Measurements from ENCODE around the gene LRRC18. TPM values are rescaled to one million over a fixed set of nuclear protein-coding genes. Genes with fewer than 3 reads are reported as not detected.

LRRC18 gene
- total and polyA plus RNA-seq, 2 of the 13 experiments (the other 11 are each of a cell fraction or from before 2014, with no cell fraction given), result not detected

DNA sequence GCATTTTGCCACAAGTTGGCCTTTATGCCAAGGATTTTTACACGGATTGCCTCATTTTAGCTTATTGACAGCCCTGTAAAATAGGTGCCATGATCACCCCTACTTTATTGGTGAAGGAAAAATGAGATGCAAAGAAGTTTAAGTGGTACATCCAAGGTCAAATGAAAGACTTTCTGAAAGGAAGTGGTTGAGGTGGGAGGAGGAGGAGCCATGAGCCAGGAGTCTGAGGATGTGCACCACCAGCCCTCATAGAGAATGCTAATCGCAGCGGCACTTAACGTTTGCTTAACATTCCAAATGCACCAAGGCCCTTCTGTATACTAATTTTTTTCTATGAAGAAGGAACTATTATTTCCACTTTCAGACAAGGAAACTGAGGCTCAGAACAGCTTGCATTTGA, 31.0 kb upstream of the LRRC18 start:
- intact Hi-C loops (cut with micrococcal nuclease; ENCODE audit: unreplicated experiment), result no loop called here

More for the DNA sequence above, 31.0 kb upstream of the LRRC18 start:
- ATAC-seq (no peak), FAIRE-seq (no peak), DNase-seq (ENCODE audit: low spot score) (no peak)
- H3K9me3 ChIP-seq (ENCODE audit: low read length), result no peaks in the 10 kb centered on the region
- H4K20me1 ChIP-seq (ENCODE audit: insufficient read depth, low read length), result 0 out of 2 replicates have a peak, but pooled peaks cover 2% of the 10 kb centered on the region
- no peak overlapping the region for H2AFZ ChIP-seq (ENCODE audit: low read length)
- ChIA-PET CTCF (ENCODE audit: low intra/inter-chr PET ratio, low total read pairs) (no interaction called here), POLR2A (no interaction called here)
- no peaks in the 10 kb centered on the region for H3K4me1 ChIP-seq (ENCODE audit: insufficient read depth, low read length)
- no peaks in the 10 kb centered on the region for H3K27me3 ChIP-seq (ENCODE audit: control insufficient read depth in 1 of 2, insufficient read depth in 2 of 2, low read length in 2 of 2)
- TF ChIP-seq ZNF367 (CRISPR knock-in tag; IDR thresholded peaks at IDR 0.05; ENCODE audit: borderline replicate concordance) (no peak), NFE2L1 (CRISPR knock-in tag; IDR thresholded peaks at IDR 0.05; ENCODE audit: borderline replicate concordance) (no peak), ATM (IDR thresholded peaks at IDR 0.05; ENCODE audit: borderline replicate concordance) (no peak), TBX3 (IDR thresholded peaks at IDR 0.05; ENCODE audit: borderline replicate concordance) (no peak), SOX5 (CRISPR knock-in tag; IDR thresholded peaks at IDR 0.05; ENCODE audit: borderline replicate concordance) (no peak), ZNF672 (CRISPR knock-in tag; IDR thresholded peaks at IDR 0.05) (no peak), NKX3-1 (CRISPR knock-in tag; IDR thresholded peaks at IDR 0.05) (no peak), NCOR1 (IDR thresholded peaks at IDR 0.05; ENCODE audit: borderline replicate concordance, low read length) (no peak), SOX13 (IDR thresholded peaks at IDR 0.05) (no peak), SOX13 (CRISPR knock-in tag; conservative IDR thresholded peaks at IDR 0.05 in 1 of 2, IDR thresholded peaks at IDR 0.05 in 1 of 2) (no peak)
- TF ChIP-seq, protein P1, sequence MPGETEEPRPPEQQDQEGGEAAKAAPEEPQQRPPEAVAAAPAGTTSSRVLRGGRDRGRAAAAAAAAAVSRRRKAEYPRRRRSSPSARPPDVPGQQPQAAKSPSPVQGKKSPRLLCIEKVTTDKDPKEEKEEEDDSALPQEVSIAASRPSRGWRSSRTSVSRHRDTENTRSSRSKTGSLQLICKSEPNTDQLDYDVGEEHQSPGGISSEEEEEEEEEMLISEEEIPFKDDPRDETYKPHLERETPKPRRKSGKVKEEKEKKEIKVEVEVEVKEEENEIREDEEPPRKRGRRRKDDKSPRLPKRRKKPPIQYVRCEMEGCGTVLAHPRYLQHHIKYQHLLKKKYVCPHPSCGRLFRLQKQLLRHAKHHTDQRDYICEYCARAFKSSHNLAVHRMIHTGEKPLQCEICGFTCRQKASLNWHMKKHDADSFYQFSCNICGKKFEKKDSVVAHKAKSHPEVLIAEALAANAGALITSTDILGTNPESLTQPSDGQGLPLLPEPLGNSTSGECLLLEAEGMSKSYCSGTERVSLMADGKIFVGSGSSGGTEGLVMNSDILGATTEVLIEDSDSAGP (CRISPR knock-in tag; IDR thresholded peaks at IDR 0.05; ENCODE audit: borderline replicate concordance), result no peak
- TF ChIP-seq, protein P2, sequence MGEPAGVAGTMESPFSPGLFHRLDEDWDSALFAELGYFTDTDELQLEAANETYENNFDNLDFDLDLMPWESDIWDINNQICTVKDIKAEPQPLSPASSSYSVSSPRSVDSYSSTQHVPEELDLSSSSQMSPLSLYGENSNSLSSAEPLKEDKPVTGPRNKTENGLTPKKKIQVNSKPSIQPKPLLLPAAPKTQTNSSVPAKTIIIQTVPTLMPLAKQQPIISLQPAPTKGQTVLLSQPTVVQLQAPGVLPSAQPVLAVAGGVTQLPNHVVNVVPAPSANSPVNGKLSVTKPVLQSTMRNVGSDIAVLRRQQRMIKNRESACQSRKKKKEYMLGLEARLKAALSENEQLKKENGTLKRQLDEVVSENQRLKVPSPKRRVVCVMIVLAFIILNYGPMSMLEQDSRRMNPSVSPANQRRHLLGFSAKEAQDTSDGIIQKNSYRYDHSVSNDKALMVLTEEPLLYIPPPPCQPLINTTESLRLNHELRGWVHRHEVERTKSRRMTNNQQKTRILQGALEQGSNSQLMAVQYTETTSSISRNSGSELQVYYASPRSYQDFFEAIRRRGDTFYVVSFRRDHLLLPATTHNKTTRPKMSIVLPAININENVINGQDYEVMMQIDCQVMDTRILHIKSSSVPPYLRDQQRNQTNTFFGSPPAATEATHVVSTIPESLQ (CRISPR knock-in tag; conservative IDR thresholded peaks at IDR 0.05), result no peak
- no peak overlapping the region for H3K4me2 ChIP-seq (ENCODE audit: low read depth, low read length)
- H3K27ac ChIP-seq (ENCODE audit: extremely low read length, insufficient read depth, low read length), result no peak overlapping the region
- no peak overlapping the region for H3K9ac ChIP-seq (ENCODE audit: insufficient read depth, low read depth, low read length)
- no peak overlapping the region for H3K4me3 ChIP-seq (replicated peaks in 1 of 3; ENCODE audit: insufficient read depth in 1 of 3, low read depth in 2 of 3, low read length in 3 of 3)
- 35% methylated on average over 4 of the region's 4 CpGs for WGBS (ENCODE audit: low lambda C conversion rate)
- H3K36me3 ChIP-seq (replicated peaks in 1 of 2; ENCODE audit: control insufficient read depth in 1 of 2, insufficient read depth in 2 of 2, low read length in 2 of 2), result no peaks in the 10 kb centered on the region
- in situ Hi-C loops (cut with HindIII; ENCODE audit: extremely low pct_ligation_motif_present, low pct_unique_long_range_greater_than_20kb), result loop anchor here (10.0 kb wide), 2 partner anchors 394 to 544 kb away; no protein-coding TSS in a partner anchor
- BruUV-seq (replicated peaks), result no TSS peak
- no peaks in the 10 kb centered on the region for H3K79me2 ChIP-seq (ENCODE audit: insufficient read depth, low read length)
